ENCODE results near the gene SAP30L.

DNA sequence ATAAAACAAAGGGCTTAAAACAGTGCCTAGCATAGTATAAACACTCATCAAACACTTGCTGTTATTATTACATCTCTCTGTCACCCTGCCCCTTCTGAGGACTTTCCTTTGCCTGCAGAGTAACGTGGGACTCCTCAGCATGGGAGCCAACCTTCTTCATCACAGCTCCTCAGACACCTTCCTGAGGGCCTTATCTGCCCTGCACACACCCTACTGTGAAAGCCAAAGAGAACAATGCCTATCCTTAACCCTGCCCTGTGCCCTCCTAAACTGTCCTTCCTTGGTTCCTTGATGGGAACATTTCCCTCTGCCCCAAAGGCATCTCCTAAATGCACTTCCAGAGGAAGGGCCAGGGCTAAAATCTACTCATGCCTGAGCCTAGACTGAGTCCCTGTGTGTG lies 52.8 kb downstream of the SAP30L start:
- TF ChIP-seq EZH2phosphoT487 (IDR thresholded peaks at IDR 0.05; ENCODE audit: insufficient read depth, low read depth) (no peak), EZH2 (IDR thresholded peaks at IDR 0.05; ENCODE audit: insufficient read depth, poor library complexity, severe bottlenecking) (no peak)
